ENCODE measurements around the gene PTPN4. TPM values are rescaled to one million over a fixed set of nuclear protein-coding genes. Genes with fewer than 3 reads are reported as not detected.

PTPN4 gene
- total RNA-seq, 2 donors from 2014 or later: 52.6 to 69.8 TPM

DNA sequence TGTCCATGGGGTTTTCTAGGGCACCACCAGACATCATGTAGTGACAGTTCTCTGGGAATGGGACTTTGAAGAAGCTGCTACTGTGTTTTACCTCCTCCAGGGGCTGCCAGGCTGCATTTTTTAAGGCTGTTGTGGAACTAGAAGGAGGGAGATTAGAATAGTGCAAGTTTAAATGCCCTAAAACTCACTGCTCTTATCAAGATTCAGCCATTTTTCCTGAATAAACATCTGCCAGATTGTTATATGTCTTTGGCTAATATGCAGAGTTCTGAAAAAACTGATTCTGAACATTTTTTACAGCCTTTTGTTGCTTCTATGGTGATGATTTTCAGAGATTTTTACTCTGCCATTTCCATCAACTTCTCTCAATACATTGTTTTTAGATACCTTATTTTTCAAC, 244.5 kb downstream of the PTPN4 start:
- no peak overlapping the region for H3K9ac ChIP-seq (ENCODE audit: extremely low read depth, low read length, poor library complexity, severe bottlenecking)

GRCh38 chr2:120005834-120006521, 246.3 kb downstream of the PTPN4 start:
- H3K4me3 ChIP-seq (ENCODE audit: low read length): no peak overlapping the region
- Mint-ChIP-seq H3K4me1 (no peaks in the 10 kb centered on the region), H3K27ac (no peak overlapping the region), H3K27me3 (ENCODE audit: insufficient read depth) (peaks cover 2% of the 10 kb centered on the region), H3K36me3 (ENCODE audit: low read depth) (no peaks in the 10 kb centered on the region), H3K9me3 (no peaks in the 10 kb centered on the region), H3K4me3 (no peak overlapping the region)
- 95 to 100% methylated on average over 8 to 11 of the region's 11 CpGs for WGBS, 2 experiments (ENCODE audit: insufficient coverage in 1 of 2, insufficient read length in 1 of 2)
- H3K27me3 ChIP-seq (ENCODE audit: control insufficient read depth, insufficient read depth, low read length, poor library complexity, severe bottlenecking): no peaks in the 10 kb centered on the region
- no peaks in the 10 kb centered on the region for H3K4me1 ChIP-seq (ENCODE audit: control insufficient read depth, insufficient read depth, low read length)
- TF ChIP-seq CTCF (conservative IDR thresholded peaks at IDR 0.05): no peak
- H3K9ac ChIP-seq (ENCODE audit: extremely low read depth, low read length, poor library complexity, severe bottlenecking): no peak overlapping the region
- no peaks in the 10 kb centered on the region for H3K9me3 ChIP-seq (ENCODE audit: control insufficient read depth, low read length)
- H3K36me3 ChIP-seq (ENCODE audit: control insufficient read depth, insufficient read depth, low read length): no peaks in the 10 kb centered on the region
- no peak for DNase-seq
- no peak overlapping the region for H3K27ac ChIP-seq (ENCODE audit: low read depth, low read length)

More for the DNA sequence above, 244.5 kb downstream of the PTPN4 start:
- H3K36me3 Mint-ChIP-seq (ENCODE audit: low read depth): no peaks in the 10 kb centered on the region
- no peak overlapping the region for H3K4me3 ChIP-seq (ENCODE audit: low read length)
- no peaks in the 10 kb centered on the region for H3K9me3 ChIP-seq (ENCODE audit: control insufficient read depth, low read length)
- no peak overlapping the region for H3K27ac ChIP-seq (ENCODE audit: low read depth, low read length)
- no peaks in the 10 kb centered on the region for H3K9me3 Mint-ChIP-seq
- no peaks in the 10 kb centered on the region for H3K27me3 ChIP-seq (ENCODE audit: control insufficient read depth, insufficient read depth, low read length, poor library complexity, severe bottlenecking)
- no peaks in the 10 kb centered on the region for H3K27me3 Mint-ChIP-seq (ENCODE audit: insufficient read depth)
- H3K27ac Mint-ChIP-seq: no peak overlapping the region
- no peaks in the 10 kb centered on the region for H3K4me1 Mint-ChIP-seq
- H3K4me1 ChIP-seq (ENCODE audit: control insufficient read depth, insufficient read depth, low read length): no peaks in the 10 kb centered on the region
- no peaks in the 10 kb centered on the region for H3K36me3 ChIP-seq (ENCODE audit: control insufficient read depth, insufficient read depth, low read length)
- no peak for TF ChIP-seq CTCF (conservative IDR thresholded peaks at IDR 0.05)
- no peak for DNase-seq
- no peak overlapping the region for H3K4me3 Mint-ChIP-seq

DNA sequence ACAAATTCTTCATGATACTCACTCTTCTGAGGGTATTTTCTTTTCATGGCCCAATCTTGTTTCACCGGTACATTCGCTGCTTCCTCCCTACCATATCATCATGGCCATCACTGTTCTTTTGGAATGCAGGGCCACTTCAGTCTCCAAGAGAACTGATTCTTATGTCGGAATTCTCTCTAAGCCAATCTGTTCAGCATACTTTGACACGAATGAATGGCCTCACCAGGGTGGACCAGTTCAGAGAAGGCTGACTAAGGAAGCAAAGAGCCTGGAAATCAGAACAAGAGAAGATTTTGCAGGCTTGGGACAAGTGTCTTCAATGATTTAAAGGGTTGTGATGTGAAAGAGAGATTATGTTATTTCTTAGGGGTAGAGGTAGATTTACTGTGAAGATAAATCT, 248.1 kb downstream of the PTPN4 start:
- Histone ChIP-seq H3K9me3 (ENCODE audit: control insufficient read depth, low read length) (no peaks in the 10 kb centered on the region), H3K4me1 (ENCODE audit: control insufficient read depth, insufficient read depth, low read length) (no peaks in the 10 kb centered on the region), H3K9ac (ENCODE audit: extremely low read depth, low read length, poor library complexity, severe bottlenecking) (no peak overlapping the region), H3K27me3 (ENCODE audit: control insufficient read depth, insufficient read depth, low read length, poor library complexity, severe bottlenecking) (peaks cover 7% of the 10 kb centered on the region), H3K4me3 (ENCODE audit: low read length) (no peak overlapping the region), H3K27ac (ENCODE audit: low read depth, low read length) (no peak overlapping the region), H3K36me3 (ENCODE audit: control insufficient read depth, insufficient read depth, low read length) (no peaks in the 10 kb centered on the region)
- Mint-ChIP-seq H3K4me1 (no peaks in the 10 kb centered on the region), H3K9me3 (no peaks in the 10 kb centered on the region), H3K36me3 (ENCODE audit: low read depth) (no peaks in the 10 kb centered on the region), H3K27me3 (ENCODE audit: insufficient read depth) (peaks cover 9% of the 10 kb centered on the region), H3K4me3 (no peak overlapping the region), H3K27ac (no peak overlapping the region)
- no peak for DNase-seq
- TF ChIP-seq CTCF (conservative IDR thresholded peaks at IDR 0.05): no peak
- 88 to 94% methylated on average over 4 of the region's 4 CpGs for WGBS, 2 experiments (ENCODE audit: insufficient coverage in 1 of 2, insufficient read length in 1 of 2)

All from endodermal cell (in vitro differentiated cells).